Caco-2 (cell line): ENCODE measurements around the gene LHX3. TPM values are rescaled to one million over a fixed set of nuclear protein-coding genes. Genes with fewer than 3 reads are reported as not detected.
A peak's percentile ranks its signal among the peaks of the same experiment; 100 is the strongest.

Experiments used
- BruUV-seq: library from RNA; stranded (reverse); fragments of 400-500 nt; replicated peaks from 2 replicates; lab custom pipeline; 2021; lab: Mats Ljungman, UMichigan
- CTCF ChIA-PET: fragments of 300-600 bp; sonication (Branson Sonifier 250); formaldehyde crosslinking; loops from one replicate; lab custom pipeline; 2022; ENCODE audit warnings: antibody characterized with exemption; lab: Charles Lee
- POLR2A ChIA-PET: fragments of 300-600 bp; sonication (Branson Sonifier 250); formaldehyde crosslinking; loops from one replicate; lab custom pipeline; 2022; ENCODE audit warnings: antibody characterized with exemption; lab: Charles Lee
- DNase-seq, 2 experiments: peaks; one replicate each; pipeline versions ENCODE4 v3.0.0 to v3.0.0-alpha.2; 2020 to 2022
- H3K27me3 ChIP-seq: replicated peaks from 2 replicates; pipeline ENCODE4 v1.6.0; 2011; ENCODE audit warnings: low read length; ENCODE audit not compliant: control insufficient read depth, insufficient read depth
- H3K36me3 ChIP-seq: 2 replicates; pipeline ENCODE4 v1.5.1; 2011; ENCODE audit warnings: low read length; ENCODE audit not compliant: control insufficient read depth, insufficient read depth
- H3K4me1 ChIP-seq: fragments of 250-450 bp; sonication (Bioruptor Pico); 2 replicates; pipeline ENCODE4 v1.5.1; 2020; ENCODE audit warnings: mild to moderate bottlenecking
- H3K4me3 ChIP-seq: 2 replicates; pipeline ENCODE4 v1.5.1; 2011; ENCODE audit warnings: low read depth, mild to moderate bottlenecking, control low read depth, low read length
- H3K9me3 ChIP-seq: fragments of 250-450 bp; sonication (Bioruptor Pico); 2 replicates; pipeline ENCODE4 v1.5.1; 2020; ENCODE audit warnings: mild to moderate bottlenecking, moderate library complexity
- H3K27ac Mint-ChIP-seq: one replicate; pipeline ENCODE4 v1.8.0; 2022; ENCODE audit warnings: mixed read lengths; ENCODE audit not compliant: unreplicated experiment
- H3K27me3 Mint-ChIP-seq: one replicate; pipeline ENCODE4 v1.8.0; 2022; ENCODE audit warnings: mixed read lengths; ENCODE audit not compliant: insufficient read depth, unreplicated experiment
- H3K36me3 Mint-ChIP-seq: one replicate; pipeline ENCODE4 v1.8.0; 2022; ENCODE audit warnings: mild to moderate bottlenecking, mixed read lengths; ENCODE audit not compliant: insufficient read depth, unreplicated experiment
- H3K4me1 Mint-ChIP-seq: one replicate; pipeline ENCODE4 v1.8.0; 2022; ENCODE audit warnings: low read depth, mixed read lengths; ENCODE audit not compliant: unreplicated experiment
- H3K4me3 Mint-ChIP-seq: one replicate; pipeline ENCODE4 v1.8.0; 2022; ENCODE audit warnings: mild to moderate bottlenecking, moderate library complexity, mixed read lengths; ENCODE audit not compliant: unreplicated experiment
- H3K9me3 Mint-ChIP-seq: one replicate; pipeline ENCODE4 v1.8.0; 2022; ENCODE audit warnings: mixed read lengths; ENCODE audit not compliant: unreplicated experiment
- CTCF ChIP-seq, 2 experiments: fragments of 200-600 bp in 1 of 2; IDR thresholded peaks; 1 replicate in 1 of 2; 2 replicates in 1 of 2; pipeline versions ENCODE4 v1.5.1 to v1.8.0; 2011 to 2022; ENCODE audit warnings: antibody characterized with exemption in 1 of 2, control low read depth in 1 of 2, inconsistent platforms in 1 of 2, low read depth in 1 of 2, low read length in 1 of 2, mild to moderate bottlenecking in 1 of 2, moderate library complexity in 1 of 2; ENCODE audit not compliant: insufficient read depth in 1 of 2, severe bottlenecking in 1 of 2, unreplicated experiment in 1 of 2
- intact Hi-C: fragments of 100-400 bp; cut with micrococcal nuclease; formaldehyde crosslinking; loops from one replicate; pipeline ENCODE4 v1.10.0; 2022; ENCODE audit not compliant: unreplicated experiment
- total RNA-seq: library from RNA; stranded (reverse); gene quantifications from 2 replicates; pipeline ENCODE4 v1.2.3, GENCODE V29; 2022

The LHX3 gene
- total RNA-seq, 1 experiment from 2014 or later, result 1.2 TPM

- Mint-ChIP-seq H3K27ac (peak overlapping the region; percentile 94), H3K36me3 (peaks cover 7% of the 10 kb centered on the region), H3K27me3 (no peaks in the 10 kb centered on the region), H3K4me3 (peak overlapping the region; percentile 97), H3K9me3 (no peaks in the 10 kb centered on the region), H3K4me1 (peaks cover 22% of the 10 kb centered on the region)
- H3K4me3 ChIP-seq, result peak overlapping the region; percentile 92
- BruUV-seq, result no TSS peak
- ChIA-PET POLR2A (no interaction called here), CTCF (interaction anchor here (0.7 kb wide), 1 partner anchor 22 kb away, joined by 6 read pairs; no protein-coding TSS in a partner anchor)
- H3K9me3 ChIP-seq, result no peaks in the 10 kb centered on the region
- DNase-seq, result no peak
- H3K36me3 ChIP-seq, result no peaks in the 10 kb centered on the region
- peaks cover 13% of the 10 kb centered on the region for H3K4me1 ChIP-seq
- intact Hi-C loops, result no loop called here
- no peaks in the 10 kb centered on the region for H3K27me3 ChIP-seq
- TF ChIP-seq CTCF (IDR thresholded peaks at IDR 0.05; ENCODE audit: insufficient read depth in 1 of 2, low read depth in 1 of 2, low read length in 1 of 2, severe bottlenecking in 1 of 2, unreplicated experiment in 1 of 2), result no peak
Measured at GRCh38 chr9:136244969-136245218, 40.0 kb upstream of the LHX3 start.

- Mint-ChIP-seq H3K36me3 (peaks cover 7% of the 10 kb centered on the region), H3K4me1 (peaks cover 22% of the 10 kb centered on the region), H3K27me3 (no peaks in the 10 kb centered on the region), H3K9me3 (no peaks in the 10 kb centered on the region), H3K4me3 (peak overlapping the region; percentile 97), H3K27ac (peak overlapping the region; percentile 94)
- no peak for DNase-seq
- no peaks in the 10 kb centered on the region for H3K9me3 ChIP-seq
- CTCF ChIA-PET, result interaction anchor here (0.7 kb wide), 2 partner anchors 23 to 112 kb away, joined by 5 to 6 read pairs; no protein-coding TSS in a partner anchor
- TF ChIP-seq CTCF (IDR thresholded peaks at IDR 0.05; ENCODE audit: insufficient read depth in 1 of 2, low read depth in 1 of 2, low read length in 1 of 2, severe bottlenecking in 1 of 2, unreplicated experiment in 1 of 2), result no peak
- TSS peak; percentile 48 for BruUV-seq
- intact Hi-C loops, result no loop called here
- peak overlapping the region; percentile 92 for H3K4me3 ChIP-seq
- POLR2A ChIA-PET, result no interaction called here
- no peaks in the 10 kb centered on the region for H3K27me3 ChIP-seq
- H3K36me3 ChIP-seq, result no peaks in the 10 kb centered on the region
- peaks cover 13% of the 10 kb centered on the region for H3K4me1 ChIP-seq
Measured at GRCh38 chr9:136244122-136244968, 39.4 kb upstream of the LHX3 start.

GRCh38 chr9:136243631-136244030, 38.7 kb upstream of the LHX3 start:
- intact Hi-C loops, result no loop called here
- no peaks in the 10 kb centered on the region for H3K27me3 Mint-ChIP-seq
- no peak for DNase-seq
- no peak overlapping the region for H3K4me3 ChIP-seq
- no peak for TF ChIP-seq CTCF (IDR thresholded peaks at IDR 0.05; ENCODE audit: insufficient read depth in 1 of 2, low read depth in 1 of 2, low read length in 1 of 2, severe bottlenecking in 1 of 2, unreplicated experiment in 1 of 2)
- peaks cover 13% of the 10 kb centered on the region for H3K4me1 ChIP-seq
- no peaks in the 10 kb centered on the region for H3K36me3 ChIP-seq
- H3K4me3 Mint-ChIP-seq, result peak overlapping the region; percentile 97
- no peaks in the 10 kb centered on the region for H3K9me3 ChIP-seq
- peak overlapping the region; percentile 94 for H3K27ac Mint-ChIP-seq
- peaks cover 7% of the 10 kb centered on the region for H3K36me3 Mint-ChIP-seq
- POLR2A ChIA-PET, result no interaction called here
- H3K9me3 Mint-ChIP-seq, result no peaks in the 10 kb centered on the region
- H3K4me1 Mint-ChIP-seq, result peaks cover 22% of the 10 kb centered on the region
- CTCF ChIA-PET, result interaction anchor here (0.7 kb wide), 1 partner anchor 111 kb away, joined by 5 read pairs; no protein-coding TSS in a partner anchor
- BruUV-seq, result no TSS peak
- no peaks in the 10 kb centered on the region for H3K27me3 ChIP-seq
